CD4-positive, alpha-beta T cell (primary cell): ENCODE results near the gene GDI1. TPM values are rescaled to one million over a fixed set of nuclear protein-coding genes. Genes with fewer than 3 reads are reported as not detected.

ENCODE experiments used
- ATAC-seq: fragments of 200-7000 bp; cut with Tn5 transposase; one replicate; pipeline ENCODE4 v1.10.0; 2022; ENCODE audit warnings: mild to moderate bottlenecking; ENCODE audit not compliant: poor library complexity
- CTCF ChIA-PET: fragments of 350-600 bp; sonication (Branson Sonifier 250); formaldehyde crosslinking; loops from one replicate; lab custom pipeline; 2021; ENCODE audit warnings: antibody characterized with exemption, inconsistent platforms; lab: Charles Lee
- POLR2A ChIA-PET: fragments of 350-600 bp; sonication (Branson Sonifier 250); formaldehyde crosslinking; loops from one replicate; lab custom pipeline; 2021; ENCODE audit warnings: antibody characterized with exemption, inconsistent platforms; lab: Charles Lee
- DNase-seq, 14 experiments: peaks; one replicate each; pipeline ENCODE4 v3.0.0-alpha.2; 2013 to 2020; ENCODE audit warnings: mixed read lengths in 2 of 14
- H3K27ac ChIP-seq, 2 donors: one replicate each; pipeline versions ENCODE4 v1.5.1 to v1.7.0; 2013; ENCODE audit warnings: low read length in 2 of 2, low read depth in 1 of 2, mild to moderate bottlenecking in 1 of 2
- H3K27me3 ChIP-seq, 2 experiments: 1 replicate in 1 of 2; 2 replicates in 1 of 2; pipeline versions ENCODE4 v1.6.1 to v1.7.0; 2013; ENCODE audit warnings: low read length in 2 of 2, control low read depth in 1 of 2, mild to moderate bottlenecking in 1 of 2, moderate library complexity in 1 of 2; ENCODE audit not compliant: insufficient read depth in 2 of 2, control insufficient read depth in 1 of 2
- H3K36me3 ChIP-seq: one replicate; pipeline ENCODE4 v1.6.1; 2013; ENCODE audit warnings: low read length, control low read depth; ENCODE audit not compliant: insufficient read depth
- H3K4me1 ChIP-seq: one replicate; pipeline ENCODE4 v1.6.1; 2013; ENCODE audit warnings: low read length, control low read depth; ENCODE audit not compliant: insufficient read depth
- H3K4me3 ChIP-seq: one replicate; pipeline ENCODE4 v1.5.1; 2013; ENCODE audit warnings: mild to moderate bottlenecking, low read length, moderate library complexity
- H3K9me3 ChIP-seq, 2 experiments: 1 replicate in 1 of 2; 2 replicates in 1 of 2; pipeline versions ENCODE4 v1.6.1 to v1.7.0; 2013; ENCODE audit warnings: low read length in 2 of 2, mild to moderate bottlenecking in 2 of 2, control low read depth in 1 of 2, moderate library complexity in 1 of 2; ENCODE audit not compliant: control insufficient read depth in 1 of 2, insufficient read depth in 1 of 2
- H3K27ac Mint-ChIP-seq: one replicate; pipeline ENCODE4 v1.8.0; 2020; ENCODE audit warnings: mixed read lengths
- H3K27me3 Mint-ChIP-seq: one replicate; pipeline ENCODE4 v1.8.0; 2021; ENCODE audit warnings: mixed read lengths
- H3K36me3 Mint-ChIP-seq: one replicate; pipeline ENCODE4 v1.8.0; 2021; ENCODE audit warnings: low read depth, mixed read lengths
- H3K4me1 Mint-ChIP-seq: one replicate; pipeline ENCODE4 v1.8.0; 2021; ENCODE audit warnings: low read depth, mixed read lengths
- H3K4me3 Mint-ChIP-seq: one replicate; pipeline ENCODE4 v1.8.0; 2020; ENCODE audit warnings: mild to moderate bottlenecking, mixed read lengths
- H3K9me3 Mint-ChIP-seq: one replicate; pipeline ENCODE4 v1.8.0; 2020; ENCODE audit warnings: mixed read lengths
- intact Hi-C, 2 experiments: fragments of 100-400 bp; cut with DNase I in 1 of 2; cut with micrococcal nuclease in 1 of 2; formaldehyde crosslinking; loops; one replicate each; pipeline versions ENCODE4 v1.15.1 to v1.9.0; 2023 to 2025; cut with DNase I, micrococcal nuclease
- total RNA-seq, 174 experiments: library from RNA in 2 of 174; stranded (reverse) in 2 of 174; gene quantifications; one replicate each; pipeline ENCODE4 v1.2.3 and lab custom pipeline; 2021 to 2026
- TF ChIP-seq, protein P1 (sequence below): fragments of 200-600 bp; IDR thresholded peaks from one replicate; pipeline ENCODE4 v1.8.0; 2022; ENCODE audit warnings: antibody characterized with exemption, mild to moderate bottlenecking

GDI1 gene
- total RNA-seq, 2 experiments from 2014 or later = 144 to 145 TPM

DNA sequence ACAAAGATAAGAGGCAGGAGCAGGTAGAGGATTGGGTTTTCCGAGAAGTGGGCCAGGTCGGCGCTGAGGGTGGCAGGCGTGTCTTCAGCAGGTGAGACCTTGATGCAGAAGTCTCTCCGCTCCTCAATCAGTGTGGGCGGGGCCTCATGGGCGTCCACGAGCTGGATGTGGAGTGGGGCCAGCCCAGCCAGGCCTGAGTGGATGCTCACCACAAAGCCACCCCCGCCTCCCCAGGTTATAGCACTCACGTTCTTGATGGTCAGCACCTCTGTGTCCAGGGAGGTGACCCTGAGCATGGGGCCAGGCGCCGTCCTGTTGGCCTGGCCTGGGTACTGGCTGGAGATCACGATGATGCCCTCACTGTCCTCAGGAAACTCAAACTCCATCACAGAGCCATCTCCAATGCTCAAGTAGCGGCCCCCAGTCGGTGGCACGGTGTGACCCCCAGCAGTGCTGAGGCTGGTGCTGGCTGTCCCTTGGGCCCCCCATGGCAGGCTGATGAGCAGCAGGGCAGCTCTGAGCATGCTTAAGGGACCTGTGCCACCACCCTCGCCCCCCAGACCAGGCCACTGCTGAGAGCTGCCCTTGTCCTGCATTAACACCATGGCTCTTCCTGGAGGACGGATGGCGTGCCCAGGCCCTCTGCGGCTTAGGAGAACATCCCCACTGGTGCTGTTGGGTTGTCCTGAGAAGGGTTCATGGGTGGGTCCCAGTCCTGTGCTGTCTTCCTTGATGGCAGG is 51.6 kb downstream of the GDI1 start:
- Mint-ChIP-seq H3K36me3 (peaks cover 6% of the 10 kb centered on the region), H3K4me1 (peaks cover 11% of the 10 kb centered on the region), H3K4me3 (peak overlapping the region; percentile 67), H3K27me3 (no peaks in the 10 kb centered on the region), H3K9me3 (no peaks in the 10 kb centered on the region), H3K27ac (peak overlapping the region; percentile 92)
- CTCF ChIA-PET = no interaction called here
- DNase-seq (no peak), ATAC-seq (no peak)
- H3K4me1 ChIP-seq = peaks cover 58% of the 10 kb centered on the region
- POLR2A ChIA-PET = interaction anchor here (1.1 kb wide), 1 partner anchor 11 kb away, joined by 3 read pairs; no protein-coding TSS in a partner anchor
- H3K27me3 ChIP-seq = no peaks in the 10 kb centered on the region
- no peak overlapping the region for H3K27ac ChIP-seq
- intact Hi-C loops = loop anchor here (2.0 to 10.0 kb wide), 2 partner anchors 28 to 54 kb away; partner anchors contain the start of genes FAM3A (in 1 of the 2) and GDI1 (in 1 of the 2)
- peaks cover 16% of the 10 kb centered on the region for H3K36me3 ChIP-seq
- TF ChIP-seq, protein P1, sequence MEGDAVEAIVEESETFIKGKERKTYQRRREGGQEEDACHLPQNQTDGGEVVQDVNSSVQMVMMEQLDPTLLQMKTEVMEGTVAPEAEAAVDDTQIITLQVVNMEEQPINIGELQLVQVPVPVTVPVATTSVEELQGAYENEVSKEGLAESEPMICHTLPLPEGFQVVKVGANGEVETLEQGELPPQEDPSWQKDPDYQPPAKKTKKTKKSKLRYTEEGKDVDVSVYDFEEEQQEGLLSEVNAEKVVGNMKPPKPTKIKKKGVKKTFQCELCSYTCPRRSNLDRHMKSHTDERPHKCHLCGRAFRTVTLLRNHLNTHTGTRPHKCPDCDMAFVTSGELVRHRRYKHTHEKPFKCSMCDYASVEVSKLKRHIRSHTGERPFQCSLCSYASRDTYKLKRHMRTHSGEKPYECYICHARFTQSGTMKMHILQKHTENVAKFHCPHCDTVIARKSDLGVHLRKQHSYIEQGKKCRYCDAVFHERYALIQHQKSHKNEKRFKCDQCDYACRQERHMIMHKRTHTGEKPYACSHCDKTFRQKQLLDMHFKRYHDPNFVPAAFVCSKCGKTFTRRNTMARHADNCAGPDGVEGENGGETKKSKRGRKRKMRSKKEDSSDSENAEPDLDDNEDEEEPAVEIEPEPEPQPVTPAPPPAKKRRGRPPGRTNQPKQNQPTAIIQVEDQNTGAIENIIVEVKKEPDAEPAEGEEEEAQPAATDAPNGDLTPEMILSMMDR = no peak
- H3K4me3 ChIP-seq = no peak overlapping the region
- no peaks in the 10 kb centered on the region for H3K9me3 ChIP-seq

DNA sequence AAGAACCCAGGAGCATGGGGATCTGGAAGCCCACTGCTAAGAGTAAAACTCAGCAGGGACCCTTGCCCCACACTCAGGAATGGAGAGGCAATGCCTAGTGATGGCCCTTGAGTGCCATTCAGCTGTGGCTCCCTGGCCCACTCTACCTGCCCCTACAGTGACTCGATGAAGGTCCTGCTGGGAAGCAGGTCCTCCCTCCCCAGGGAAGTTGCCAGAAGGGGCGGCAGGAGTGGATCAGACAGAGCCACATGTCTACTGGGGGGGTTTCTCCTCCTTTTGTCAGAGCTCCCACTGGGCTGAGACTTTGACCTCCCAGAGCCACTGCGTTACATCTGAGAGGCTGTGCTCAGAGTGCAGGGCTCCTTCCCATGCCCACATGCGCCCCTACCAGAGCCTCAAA is 52.2 kb downstream of the GDI1 start:
- POLR2A ChIA-PET = interaction anchor here (0.8 to 3.4 kb wide), 4 partner anchors 21 to 32 kb away, joined by 4 to 35 read pairs (median 4); partner anchors contain the start of genes FAM3A and PLXNA3
- Mint-ChIP-seq H3K4me1 (peaks cover 11% of the 10 kb centered on the region), H3K27me3 (no peaks in the 10 kb centered on the region), H3K36me3 (peaks cover 6% of the 10 kb centered on the region), H3K27ac (peak overlapping the region; percentile 92), H3K4me3 (peak overlapping the region; percentile 84), H3K9me3 (no peaks in the 10 kb centered on the region)
- ATAC-seq (no peak), DNase-seq (no peak)
- Histone ChIP-seq H3K27me3 (no peaks in the 10 kb centered on the region), H3K36me3 (peaks cover 12% of the 10 kb centered on the region), H3K27ac (peak overlapping the region in 1 of 2 donors; percentile 53), H3K4me1 (peaks cover 52% of the 10 kb centered on the region), H3K4me3 (peak overlapping the region; percentile 67), H3K9me3 (no peaks in the 10 kb centered on the region)
- CTCF ChIA-PET = no interaction called here
- TF ChIP-seq, protein P1 = no peak
- intact Hi-C loops = loop anchor here (2.0 to 10.0 kb wide), 2 partner anchors 28 to 54 kb away; partner anchors contain the start of genes FAM3A (in 1 of the 2) and GDI1 (in 1 of the 2)

DNA sequence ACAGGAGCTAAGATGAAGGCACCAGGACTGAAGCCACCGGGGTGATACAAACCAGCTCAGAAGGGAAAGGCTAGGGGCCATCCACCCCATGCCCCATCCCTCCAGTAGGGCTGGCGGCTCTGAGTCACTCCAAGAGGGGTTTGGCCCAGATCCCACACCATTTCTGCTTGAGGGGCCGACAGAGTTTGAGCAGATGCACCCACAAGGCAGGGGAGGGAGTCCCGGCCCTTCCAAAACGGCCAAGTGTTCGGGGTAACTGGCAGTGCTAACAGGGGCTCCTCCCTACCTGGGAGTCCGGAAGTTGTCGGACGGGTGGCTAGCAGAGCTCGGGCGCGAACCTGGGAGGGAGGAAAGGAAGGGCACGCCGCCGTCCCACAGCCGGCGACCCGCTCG is 53.1 kb downstream of the GDI1 start:
- DNase-seq (peak in 5 of 14 experiments; percentile 10 to 56 (median 39)), ATAC-seq (peak; percentile 5)
- H3K4me3 Mint-ChIP-seq = peak overlapping the region; percentile 84
- peak overlapping the region; percentile 92 for H3K27ac Mint-ChIP-seq
- TF ChIP-seq, protein P1 = no peak
- H3K36me3 ChIP-seq = peaks cover 4% of the 10 kb centered on the region
- H3K4me1 Mint-ChIP-seq = peaks cover 11% of the 10 kb centered on the region
- H3K36me3 Mint-ChIP-seq = peaks cover 6% of the 10 kb centered on the region
- no peaks in the 10 kb centered on the region for H3K9me3 Mint-ChIP-seq
- H3K9me3 ChIP-seq = no peaks in the 10 kb centered on the region
- CTCF ChIA-PET = interaction anchor here (0.7 to 1.2 kb wide), 4 partner anchors 11 to 116 kb away, joined by 3 to 9 read pairs (median 3); partner anchors contain the start of genes LAGE3 and RPL10
- peaks cover 44% of the 10 kb centered on the region for H3K4me1 ChIP-seq
- no peaks in the 10 kb centered on the region for H3K27me3 ChIP-seq
- H3K27ac ChIP-seq = peak overlapping the region; percentile 53 to 70
- intact Hi-C loops = loop anchor here in 1 of 2 experiments (1.0 kb wide), 1 partner anchor 32 kb away; the partner anchor contains the start of gene PLXNA3
- no peaks in the 10 kb centered on the region for H3K27me3 Mint-ChIP-seq
- POLR2A ChIA-PET = interaction anchor here (0.6 to 3.4 kb wide), 13 partner anchors 20 to 563 kb away, joined by 3 to 35 read pairs (median 5); partner anchors contain the start of genes ATP6AP1, FAM3A, HCFC1 and PLXNA3
- H3K4me3 ChIP-seq = peak overlapping the region; percentile 67
